Neural cell (in vitro differentiated cells): Measurements from ENCODE around the gene IPPK. TPM values are rescaled to one million over a fixed set of nuclear protein-coding genes. Genes with fewer than 3 reads are reported as not detected.

Experiments
- H2AFZ ChIP-seq: fragments of 200-600, 300-800 bp; sonication (generic), shearing (Covaris generic); 2 replicates; pipeline ENCODE4 v1.6.0; 2014; ENCODE audit warnings: low read depth, mild to moderate bottlenecking, antibody characterized with exemption, low read length, moderate library complexity
- H3F3A ChIP-seq: fragments of 200-600 bp; shearing (Covaris generic); 2 replicates; pipeline ENCODE4 v1.6.1; 2016; ENCODE audit warnings: mild to moderate bottlenecking, moderate library complexity, mixed read lengths, antibody characterized with exemption, low read length; ENCODE audit not compliant: insufficient read depth, poor library complexity, severe bottlenecking
- H3K27ac ChIP-seq: fragments of 200-600, 300-800 bp; sonication (generic), shearing (Covaris generic); 2 replicates; pipeline ENCODE4 v1.5.1; 2014; ENCODE audit warnings: mild to moderate bottlenecking, low read length, moderate library complexity
- H3K27me3 ChIP-seq: fragments of 300-800, 200-600 bp; sonication (generic), shearing (Covaris generic); 2 replicates; pipeline ENCODE4 v1.6.0; 2014; ENCODE audit warnings: mild to moderate bottlenecking, low read depth, low read length, moderate library complexity; ENCODE audit not compliant: insufficient read depth
- H3K36me3 ChIP-seq: fragments of 300-800, 200-600 bp; sonication (generic), shearing (Covaris generic); 2 replicates; pipeline ENCODE4 v1.5.1; 2014; ENCODE audit warnings: mild to moderate bottlenecking, antibody characterized with exemption, low read length, moderate library complexity; ENCODE audit not compliant: insufficient read depth
- H3K4me2 ChIP-seq: fragments of 300-800, 200-600 bp; sonication (generic), shearing (Covaris generic); 2 replicates; pipeline ENCODE4 v1.6.0; 2014; ENCODE audit warnings: mild to moderate bottlenecking, low read length
- H3K4me3 ChIP-seq: fragments of 300-800, 200-600 bp; sonication (generic), shearing (Covaris generic); 2 replicates; pipeline ENCODE4 v1.5.1; 2014; ENCODE audit warnings: mild to moderate bottlenecking, low read length, moderate library complexity
- H3K79me2 ChIP-seq: fragments of 200-600 bp; shearing (Covaris generic); replicated peaks from 2 replicates; pipeline ENCODE4 v1.6.0; 2014; ENCODE audit warnings: mild to moderate bottlenecking, low read length, moderate library complexity; ENCODE audit not compliant: insufficient read depth
- H3K9ac ChIP-seq: fragments of 300-800, 200-600 bp; sonication (generic), shearing (Covaris generic); 2 replicates; pipeline ENCODE4 v1.6.1; 2016; ENCODE audit warnings: mild to moderate bottlenecking, low read length, mixed read lengths
- H3K9me2 ChIP-seq: fragments of 200-600 bp; shearing (Covaris generic); 2 replicates; pipeline ENCODE4 v1.6.1; 2016; ENCODE audit warnings: mild to moderate bottlenecking, low read length, mixed read lengths; ENCODE audit not compliant: insufficient read depth
- H3K9me3 ChIP-seq: fragments of 200-600, 300-800 bp; sonication (generic), shearing (Covaris generic); 2 replicates; pipeline ENCODE4 v1.6.1; 2016; ENCODE audit warnings: mild to moderate bottlenecking, mixed run types, low read length, moderate library complexity, mixed read lengths
- H4K20me1 ChIP-seq: fragments of 200-600 bp; shearing (Covaris generic); 2 replicates; pipeline ENCODE4 v1.6.1; 2016; ENCODE audit warnings: mild to moderate bottlenecking, mixed run types; ENCODE audit not compliant: insufficient read depth
- CTCF ChIP-seq: fragments of 450-650 bp; IDR thresholded peaks from 2 replicates; pipeline ENCODE4 v1.5.1; 2014; ENCODE audit warnings: antibody characterized with exemption, mild to moderate bottlenecking, moderate library complexity; ENCODE audit not compliant: poor library complexity, severe bottlenecking
- EP300 ChIP-seq: fragments of 450-650 bp; conservative IDR thresholded peaks from 2 replicates; pipeline ENCODE4 v1.6.1; 2014; ENCODE audit warnings: antibody characterized with exemption, mild to moderate bottlenecking, moderate library complexity; ENCODE audit not compliant: poor library complexity, severe bottlenecking
- EZH2 ChIP-seq: fragments of 200-600, 300-800 bp; shearing (Covaris generic), sonication (generic); IDR thresholded peaks from 2 replicates; pipeline ENCODE4 v1.6.1; 2014; ENCODE audit warnings: antibody characterized with exemption, low read length, borderline replicate concordance, mild to moderate bottlenecking; ENCODE audit not compliant: insufficient read depth, poor library complexity, severe bottlenecking
- MXI1 ChIP-seq: fragments of 450-650 bp; conservative IDR thresholded peaks from 2 replicates; pipeline ENCODE4 v1.6.1; 2014; ENCODE audit warnings: antibody characterized with exemption, mild to moderate bottlenecking; ENCODE audit not compliant: poor library complexity, severe bottlenecking
- POLR2AphosphoS5 ChIP-seq: IDR thresholded peaks from 2 replicates; pipeline ENCODE4 v1.6.1; 2012
- RAD21 ChIP-seq: fragments of 450-650 bp; conservative IDR thresholded peaks from 2 replicates; pipeline ENCODE4 v1.6.1; 2014; ENCODE audit warnings: antibody characterized with exemption, mild to moderate bottlenecking, moderate library complexity
- REST ChIP-seq: IDR thresholded peaks from 2 replicates; pipeline ENCODE4 v1.6.1; 2012; ENCODE audit warnings: borderline replicate concordance
- SMC3 ChIP-seq: fragments of 450-650 bp; conservative IDR thresholded peaks from 2 replicates; pipeline ENCODE4 v1.6.1; 2014; ENCODE audit warnings: antibody characterized with exemption, mild to moderate bottlenecking, moderate library complexity; ENCODE audit not compliant: poor library complexity
- TAF1 ChIP-seq: IDR thresholded peaks from 2 replicates; pipeline ENCODE4 v1.6.1; 2012; ENCODE audit warnings: low read depth
- polyA plus RNA-seq: library from polyadenylated mRNA; depleted of rRNA; stranded (reverse); fragments of >200 nt; gene quantifications from 2 replicates; pipeline ENCODE4 v1.2.3, GENCODE V29; 2014

IPPK gene
- polyA plus RNA-seq, 1 donor from 2014 or later, result 34.3 TPM

- no peaks in the 10 kb centered on the region for H3K9me2 ChIP-seq
These were observed 26.7 kb upstream of the IPPK start for GRCh38 chr9:92696619-92697018.

GRCh38 chr9:92686954-92687353 lies 17.0 kb upstream of the IPPK start:
- Histone ChIP-seq H3K4me2 (no peak overlapping the region), H3K9me2 (no peaks in the 10 kb centered on the region)

More at GRCh38 chr9:92696619-92697018, 26.7 kb upstream of the IPPK start:
- Histone ChIP-seq H3K9me3 (peaks cover under 1% of the 10 kb centered on the region), H3K79me2 (no peaks in the 10 kb centered on the region), H3K27me3 (no peaks in the 10 kb centered on the region), H3K36me3 (no peaks in the 10 kb centered on the region), H3K9ac (no peak overlapping the region), H3K4me3 (no peak overlapping the region), H4K20me1 (no peaks in the 10 kb centered on the region), H3F3A (no peaks in the 10 kb centered on the region), H3K4me2 (no peak overlapping the region), H3K27ac (no peak overlapping the region), H2AFZ (no peak overlapping the region)
- no peak for TF ChIP-seq TAF1
- no peak for TF ChIP-seq POLR2AphosphoS5
- TF ChIP-seq RAD21, result no peak
- no peak for TF ChIP-seq MXI1
- TF ChIP-seq EZH2, result no peak
- no peak for TF ChIP-seq EP300
- TF ChIP-seq SMC3, result no peak
- TF ChIP-seq CTCF, result no peak
- TF ChIP-seq REST, result no peak

More at GRCh38 chr9:92686954-92687353, 17.0 kb upstream of the IPPK start:
- H3K4me3 ChIP-seq, result no peak overlapping the region
- no peaks in the 10 kb centered on the region for H3F3A ChIP-seq
- H4K20me1 ChIP-seq, result no peaks in the 10 kb centered on the region
- peaks cover 11% of the 10 kb centered on the region for H3K9me3 ChIP-seq
- H3K9ac ChIP-seq, result no peak overlapping the region
- no peak overlapping the region for H3K27ac ChIP-seq
- no peaks in the 10 kb centered on the region for H3K36me3 ChIP-seq
- no peak overlapping the region for H2AFZ ChIP-seq
- TF ChIP-seq RAD21 (no peak), POLR2AphosphoS5 (no peak), MXI1 (no peak), SMC3 (no peak)
- H3K27me3 ChIP-seq, result no peaks in the 10 kb centered on the region
- no peaks in the 10 kb centered on the region for H3K79me2 ChIP-seq
